ENCODE data around the gene MUS81. TPM values are rescaled to one million over a fixed set of nuclear protein-coding genes. Genes with fewer than 3 reads are reported as not detected.

Gene MUS81
- total RNA-seq, 1 donor from 2014 or later = 52.8 TPM

DNA sequence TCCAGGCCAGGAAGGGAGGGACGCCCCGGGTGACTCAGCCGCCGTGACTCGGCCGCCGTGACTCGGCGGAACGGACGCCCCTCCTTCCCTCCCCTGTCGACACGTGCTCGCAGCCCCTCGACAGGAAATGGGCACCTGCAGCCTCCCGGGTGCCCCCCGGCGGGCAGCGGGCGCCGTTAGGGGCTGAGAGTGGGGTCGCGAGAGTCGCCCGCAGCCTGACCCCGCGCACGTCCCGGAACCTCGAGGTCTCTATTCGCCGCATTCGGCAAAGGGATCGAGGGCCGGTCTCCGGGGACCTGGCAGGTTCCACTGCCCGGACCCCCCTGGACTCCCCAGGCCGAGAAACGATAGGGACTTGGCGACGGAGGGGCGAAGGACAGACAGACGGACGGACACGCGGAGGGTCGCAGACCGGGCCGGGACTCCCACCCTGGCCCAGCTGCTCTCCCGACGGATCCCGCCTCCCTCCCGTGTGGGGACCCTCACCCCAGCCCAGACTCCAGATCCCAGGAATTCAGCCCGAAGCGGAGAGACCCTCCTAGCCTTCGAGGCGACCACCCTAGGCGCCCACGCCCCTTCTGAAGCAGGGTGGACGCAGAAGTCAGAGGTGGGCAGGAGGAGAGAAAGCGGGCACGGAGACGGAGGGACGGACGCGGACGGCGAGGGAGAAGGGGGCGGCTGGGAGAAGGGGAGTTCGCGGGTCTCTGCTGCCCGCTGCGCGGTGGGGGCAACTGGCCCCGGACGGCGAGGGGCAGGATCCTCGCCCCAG is 39.3 kb downstream of the MUS81 start:
- ATAC-seq = peak; percentile 61 to 67
- H3K4me1 ChIP-seq = peaks cover 27% of the 10 kb centered on the region
- no peaks in the 10 kb centered on the region for H3K36me3 ChIP-seq
- H3K9me3 ChIP-seq = no peaks in the 10 kb centered on the region
- H3K27ac ChIP-seq = peak overlapping the region; percentile 53
- DNase-seq = peak; percentile 76
- intact Hi-C loops (cut with DNase I) = no loop called here
- H3K27me3 ChIP-seq (ENCODE audit: low read depth) = no peaks in the 10 kb centered on the region
- TF ChIP-seq CTCF (IDR thresholded peaks at IDR 0.05) = no peak
- peak overlapping the region; percentile 64 for H3K4me3 ChIP-seq

DNA sequence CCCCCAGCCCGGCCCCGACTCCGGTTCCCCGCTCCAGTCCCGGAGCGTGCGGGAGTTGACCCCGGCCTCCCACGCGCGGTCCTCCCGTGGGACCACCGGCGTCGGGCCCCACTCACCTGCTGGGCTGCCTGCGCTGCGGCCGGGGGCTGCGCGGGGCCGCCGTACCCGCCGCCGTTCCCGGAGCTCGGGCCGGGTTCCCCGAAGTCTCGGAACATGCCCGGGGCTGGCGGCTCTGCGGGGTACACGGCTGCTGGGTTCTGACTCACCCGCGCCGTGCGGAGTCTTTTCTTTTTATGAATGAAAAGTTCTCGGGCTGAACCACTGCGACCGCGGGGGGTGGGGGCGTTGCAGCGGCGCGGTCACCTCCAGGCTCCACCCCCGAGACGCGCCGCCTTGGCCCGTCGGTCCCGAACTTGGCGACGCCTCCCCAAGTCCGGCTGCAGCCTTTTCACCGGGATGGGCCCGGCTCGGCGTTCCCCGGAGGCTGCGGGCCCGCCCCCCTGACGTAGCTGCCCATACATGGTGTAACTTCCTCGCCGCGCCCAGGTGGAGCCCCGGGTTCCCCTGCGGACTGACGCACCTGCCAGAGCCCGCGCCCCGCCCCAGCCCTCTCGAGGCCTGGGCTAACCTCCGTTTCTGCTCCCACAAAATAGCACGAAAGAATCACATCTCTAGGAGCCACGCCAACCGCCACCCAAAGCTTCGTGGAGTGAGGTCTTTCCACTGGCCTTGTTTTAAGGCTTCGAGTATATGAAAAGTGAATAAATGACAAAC is 40.1 kb downstream of the MUS81 start, which contains the start of gene FOSL1:
Gene FOSL1, minus strand, starts transcription at position 264 of the 774 bp plus-strand sequence. Its CDS starts 49 bp downstream, at position 215.
- Histone ChIP-seq H3K27me3 (ENCODE audit: low read depth) (no peaks in the 10 kb centered on the region), H3K4me1 (peaks cover 25% of the 10 kb centered on the region), H3K4me3 (peak within 1 kb of the TSS; percentile 64), H3K9me3 (no peaks in the 10 kb centered on the region), H3K36me3 (no peaks in the 10 kb centered on the region), H3K27ac (peak within 1 kb of the TSS; percentile 53)
- DNase-seq (peak; percentile 96), ATAC-seq (peak; percentile 95)
- no peak for TF ChIP-seq CTCF (IDR thresholded peaks at IDR 0.05)
- intact Hi-C loops (cut with DNase I) = no loop called here

DNA sequence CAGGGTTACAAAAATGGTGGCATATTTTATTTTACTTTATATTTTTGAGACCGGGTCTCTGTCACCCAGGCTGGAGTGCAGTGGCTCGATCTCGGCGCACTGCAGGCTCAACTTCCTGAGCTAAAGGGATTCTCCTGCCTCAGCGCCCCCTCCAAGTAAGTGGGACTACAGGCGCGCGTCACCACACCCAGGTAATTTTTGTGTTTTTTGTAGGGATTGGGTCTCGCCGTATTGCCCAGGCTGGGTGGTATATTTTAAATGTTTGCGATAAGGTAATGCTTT is 40.6 kb downstream of the MUS81 start:
- no peaks in the 10 kb centered on the region for H3K9me3 ChIP-seq
- ATAC-seq = no peak
- intact Hi-C loops (cut with DNase I) = no loop called here
- H3K27ac ChIP-seq = peak overlapping the region; percentile 53
- H3K4me3 ChIP-seq = peak overlapping the region; percentile 64
- H3K27me3 ChIP-seq (ENCODE audit: low read depth) = no peaks in the 10 kb centered on the region
- DNase-seq = no peak
- H3K36me3 ChIP-seq = no peaks in the 10 kb centered on the region
- H3K4me1 ChIP-seq = peaks cover 25% of the 10 kb centered on the region
- TF ChIP-seq CTCF (IDR thresholded peaks at IDR 0.05) = no peak

- TF ChIP-seq CTCF (IDR thresholded peaks at IDR 0.05) = no peak
- ATAC-seq = no peak
- Histone ChIP-seq H3K4me3 (no peak overlapping the region), H3K9me3 (no peaks in the 10 kb centered on the region), H3K27ac (no peak overlapping the region), H3K27me3 (ENCODE audit: low read depth) (peaks cover 4% of the 10 kb centered on the region), H3K36me3 (no peaks in the 10 kb centered on the region), H3K4me1 (peaks cover 25% of the 10 kb centered on the region)
- no peak for DNase-seq
- intact Hi-C loops (cut with DNase I) = no loop called here
Observed at GRCh38 chr11:65903068-65903481, 42.8 kb downstream of the MUS81 start.

DNA sequence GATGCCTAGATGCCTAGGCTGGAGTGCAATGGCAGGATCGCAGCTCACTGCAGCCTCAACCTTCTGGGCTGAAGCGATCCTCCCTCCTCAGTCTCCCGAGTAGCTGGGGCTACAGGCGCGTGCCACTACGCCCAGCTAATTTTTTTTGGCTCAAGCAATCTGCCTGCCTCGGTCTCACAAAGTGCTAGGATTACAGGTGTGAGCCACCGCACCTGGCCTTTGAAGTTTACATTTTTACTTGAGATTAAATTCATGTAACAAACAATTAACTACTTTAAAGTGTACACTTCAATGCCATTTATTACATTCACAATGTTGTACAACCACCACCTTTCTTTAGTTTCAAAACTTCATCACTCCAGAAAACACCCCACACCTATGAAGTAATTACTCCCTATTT is 43.5 kb downstream of the MUS81 start:
- intact Hi-C loops (cut with DNase I) = no loop called here
- Histone ChIP-seq H3K9me3 (no peaks in the 10 kb centered on the region), H3K27me3 (ENCODE audit: low read depth) (peaks cover 4% of the 10 kb centered on the region), H3K27ac (no peak overlapping the region), H3K36me3 (no peaks in the 10 kb centered on the region), H3K4me3 (no peak overlapping the region), H3K4me1 (peaks cover 20% of the 10 kb centered on the region)
- DNase-seq (no peak), ATAC-seq (no peak)
- no peak for TF ChIP-seq CTCF (IDR thresholded peaks at IDR 0.05)

Data from lower lobe of right lung (tissue), 2 donors.